Activated naive CD4-positive, alpha-beta T cell treated with anti-CD3 and anti-CD28 coated beads, Interleukin-2, amount 50 U/mL, for 72 hours (primary cell): ENCODE results near the gene ZNF723. TPM values are rescaled to one million over a fixed set of nuclear protein-coding genes. Genes with fewer than 3 reads are reported as not detected.
"Not testable (repeated sequence)": the region's sequence is repeated elsewhere in the genome, so short reads cannot be mapped to it uniquely, and the experiment has no call there.

ENCODE experiments used
- ATAC-seq, 2 donors: fragments of 150-1000 bp; cut with Tn5 transposase; 2 replicates each; pipeline ENCODE4 v1.10.0; 2021; ENCODE audit warnings: mild to moderate bottlenecking in 2 of 2, moderate library complexity in 2 of 2
- DNase-seq, 2 donors: peaks; one replicate each; pipeline ENCODE4 v3.0.0; 2021 to 2022; ENCODE audit warnings: low spot score in 2 of 2
- H3K27ac Mint-ChIP-seq, 2 donors: one replicate each; pipeline ENCODE4 v1.8.0; 2022; ENCODE audit warnings: mild to moderate bottlenecking in 2 of 2, mixed read lengths in 2 of 2
- H3K36me3 Mint-ChIP-seq, 2 donors: one replicate each; pipeline ENCODE4 v1.8.0; 2022; ENCODE audit warnings: mixed read lengths in 2 of 2
- H3K9me3 Mint-ChIP-seq, 2 donors: one replicate each; pipeline ENCODE4 v1.8.0; 2022; ENCODE audit warnings: mixed read lengths in 2 of 2
- total RNA-seq, 2 donors: library from RNA; stranded (reverse); gene quantifications; one replicate each; pipeline ENCODE4 v1.2.3, GENCODE V29; 2022

ZNF723 gene
- total RNA-seq, result not detected

GRCh38 chr19:22832031-22832762 lies at the start of gene ZNF723:
ZNF723 (plus strand) TSS chr19:22832291; CDS start chr19:22832380, 89 bp downstream.
- DNase-seq, result no peak
- peaks cover 4 to 8% of the 10 kb centered on the region in 2 donors for H3K9me3 Mint-ChIP-seq
- H3K36me3 Mint-ChIP-seq, result peaks cover 12 to 14% of the 10 kb centered on the region in 2 donors

GRCh38 chr19:22783651-22784410 lies 48.3 kb upstream of the ZNF723 start, which contains the start of gene ZNF99:
ZNF99 (minus strand) TSS chr19:22784151; CDS start chr19:22784016, 135 bp downstream.
- Mint-ChIP-seq H3K36me3 (peaks cover 23 to 30% of the 10 kb centered on the region in 2 donors), H3K27ac (no peak within 1 kb of the TSS), H3K9me3 (peaks cover 19 to 24% of the 10 kb centered on the region in 2 donors)
- no peak for DNase-seq
- ATAC-seq, result no peak

More at GRCh38 chr19:22832031-22832762, at the start of gene ZNF723:
- H3K27ac Mint-ChIP-seq, result no peak within 1 kb of the TSS
- ATAC-seq, result no peak

- not testable (repeated sequence) for ATAC-seq, H3K27ac Mint-ChIP-seq, DNase-seq
- Mint-ChIP-seq H3K36me3 (peaks cover 13 to 32% of the 10 kb centered on the region in 2 donors), H3K9me3 (peaks cover 18 to 22% of the 10 kb centered on the region in 2 donors)
These were observed 39.2 kb upstream of the ZNF723 start for GRCh38 chr19:22792863-22793262.

- peaks cover 30 to 46% of the 10 kb centered on the region in 2 donors for H3K36me3 Mint-ChIP-seq
- peaks cover 31 to 46% of the 10 kb centered on the region in 2 donors for H3K9me3 Mint-ChIP-seq
- DNase-seq, result no peak
- no peak for ATAC-seq
- no peak overlapping the region for H3K27ac Mint-ChIP-seq
These were observed 35.1 kb upstream of the ZNF723 start for GRCh38 chr19:22797040-22797439.

GRCh38 chr19:22806418-22806817 lies 25.7 kb upstream of the ZNF723 start:
- DNase-seq (no peak), ATAC-seq (no peak)
- Mint-ChIP-seq H3K9me3 (peaks cover 21% of the 10 kb centered on the region in 2 donors), H3K36me3 (peaks cover 2 to 22% of the 10 kb centered on the region in 2 donors), H3K27ac (no peak overlapping the region)

- peaks cover 0 to 18% of the 10 kb centered on the region in 2 donors for H3K36me3 Mint-ChIP-seq
- H3K27ac Mint-ChIP-seq, result no peak overlapping the region
- DNase-seq (no peak), ATAC-seq (no peak)
- peaks cover 21 to 22% of the 10 kb centered on the region in 2 donors for H3K9me3 Mint-ChIP-seq
These were observed 24.8 kb upstream of the ZNF723 start for GRCh38 chr19:22807061-22807835.

- no peak overlapping the region for H3K27ac Mint-ChIP-seq
These were observed 18.0 kb upstream of the ZNF723 start for GRCh38 chr19:22814124-22814523.

GRCh38 chr19:22831211-22831610 lies 880 bp upstream of the ZNF723 start:
- DNase-seq (no peak), ATAC-seq (no peak)
- peaks cover 14 to 17% of the 10 kb centered on the region in 2 donors for H3K36me3 Mint-ChIP-seq
- H3K9me3 Mint-ChIP-seq, result peaks cover 5 to 9% of the 10 kb centered on the region in 2 donors
- no peak overlapping the region for H3K27ac Mint-ChIP-seq

More at GRCh38 chr19:22814124-22814523, 18.0 kb upstream of the ZNF723 start:
- Mint-ChIP-seq H3K36me3 (peaks cover 8 to 22% of the 10 kb centered on the region in 2 donors), H3K9me3 (peaks cover 27 to 37% of the 10 kb centered on the region in 2 donors)
- ATAC-seq, result no peak
- DNase-seq, result no peak

GRCh38 chr19:22857713-22858320 lies 25.7 kb downstream of the ZNF723 start:
- not testable (repeated sequence) for DNase-seq, ATAC-seq, H3K27ac Mint-ChIP-seq
- Mint-ChIP-seq H3K36me3 (peaks cover 23 to 28% of the 10 kb centered on the region in 2 donors), H3K9me3 (peaks cover 22 to 34% of the 10 kb centered on the region in 2 donors)

- Mint-ChIP-seq H3K27ac (no peak overlapping the region), H3K9me3 (peaks cover 32 to 38% of the 10 kb centered on the region in 2 donors), H3K36me3 (peaks cover 32 to 38% of the 10 kb centered on the region in 2 donors)
- ATAC-seq, result no peak
- DNase-seq, result no peak
These were observed 50.7 kb downstream of the ZNF723 start for GRCh38 chr19:22882797-22883196.

GRCh38 chr19:22893855-22894270 lies 61.8 kb downstream of the ZNF723 start:
- DNase-seq (no peak), ATAC-seq (no peak)
- H3K36me3 Mint-ChIP-seq, result peaks cover 6 to 16% of the 10 kb centered on the region in 2 donors
- peaks cover 28 to 32% of the 10 kb centered on the region in 2 donors for H3K9me3 Mint-ChIP-seq
- H3K27ac Mint-ChIP-seq, result no peak overlapping the region

GRCh38 chr19:22901431-22902130 lies 69.5 kb downstream of the ZNF723 start:
- ATAC-seq (no peak), DNase-seq (no peak)
- Mint-ChIP-seq H3K9me3 (peaks cover 31 to 43% of the 10 kb centered on the region in 2 donors), H3K27ac (no peak overlapping the region), H3K36me3 (peaks cover 28 to 46% of the 10 kb centered on the region in 2 donors)
